Renal cortex interstitium (tissue), 3 donors: Measurements from ENCODE around the gene NR5A1. TPM values are rescaled to one million over a fixed set of nuclear protein-coding genes. Genes with fewer than 3 reads are reported as not detected.

Source experiments
- polyA plus RNA-seq, 3 donors: library from polyadenylated mRNA; unstranded; fragments of 120-200 nt; gene quantifications; one replicate each; pipeline ENCODE4 v1.2.1, GENCODE V29; 2013; ENCODE audit not compliant: insufficient read length in 3 of 3

Gene NR5A1
- polyA plus RNA-seq, 3 donors = 0.06 to 0.11 (median 0.11) TPM

Other genes starting within 250 kb of the NR5A1 start
- gene NEK6, start 249.4 kb downstream of the NR5A1 start, polyA plus RNA-seq = 10 to 100 TPM; 28.1 to 34.1 (median 28.5) TPM
- 100 to 1,000 TPM; 190 to 234 (median 223) TPM for gene PSMB7, start 92.0 kb downstream of the NR5A1 start, polyA plus RNA-seq
- under 1 TPM in 2 of 3 donors, not detected in 1; 0.16 to 0.17 TPM for gene ADGRD2, start 56.9 kb downstream of the NR5A1 start, polyA plus RNA-seq